GM19395 (cell line): Measurements from ENCODE around the gene RHOF.

Source experiments
- ATAC-seq: cut with Tn5 transposase; IDR thresholded peaks from one replicate; pipeline ENCODE4 v1.9.1; 2021; ENCODE audit warnings: mild to moderate bottlenecking, moderate library complexity; ENCODE audit not compliant: unreplicated experiment

The RHOF gene

DNA sequence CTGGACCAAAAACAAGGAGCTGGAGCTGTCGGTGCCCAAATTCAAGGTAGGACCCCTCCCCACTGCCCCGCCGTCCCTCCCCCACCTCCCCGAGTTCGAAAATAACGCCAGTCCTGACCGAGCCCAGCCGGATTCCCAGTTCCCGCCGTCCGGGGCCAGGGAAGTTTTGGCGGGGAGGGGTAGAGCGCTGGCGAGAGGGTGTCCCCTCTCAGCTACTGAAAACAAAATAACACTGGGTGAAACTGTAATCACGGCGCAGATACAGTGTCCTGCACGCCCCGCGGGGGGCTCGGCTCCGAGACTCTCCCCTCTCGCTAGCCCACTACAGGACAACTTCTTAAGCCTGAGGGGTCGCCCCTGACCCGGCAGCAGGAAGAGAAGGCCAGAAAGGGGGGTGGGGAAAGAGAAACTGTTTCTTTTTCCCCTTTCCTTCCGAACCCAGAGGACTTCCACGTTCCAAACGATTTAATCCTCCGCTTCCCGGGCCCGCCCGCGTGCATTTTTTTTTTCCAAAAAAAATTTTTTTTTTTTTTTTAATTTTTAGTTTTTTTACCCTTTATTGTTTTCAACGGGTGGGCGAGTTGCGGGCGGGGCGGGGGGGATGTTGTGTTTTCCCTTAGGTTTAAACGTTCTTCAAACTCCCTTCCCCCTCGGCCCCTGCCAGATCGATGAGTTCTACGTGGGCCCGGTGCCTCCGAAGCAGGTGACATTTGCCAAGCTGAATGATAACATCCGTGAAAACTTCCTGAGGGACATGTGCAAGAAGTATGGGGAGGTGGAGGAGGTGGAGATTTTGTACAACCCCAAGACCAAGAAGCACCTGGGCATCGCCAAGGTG is 11.9 kb upstream of the RHOF start:
- no peak for ATAC-seq

DNA sequence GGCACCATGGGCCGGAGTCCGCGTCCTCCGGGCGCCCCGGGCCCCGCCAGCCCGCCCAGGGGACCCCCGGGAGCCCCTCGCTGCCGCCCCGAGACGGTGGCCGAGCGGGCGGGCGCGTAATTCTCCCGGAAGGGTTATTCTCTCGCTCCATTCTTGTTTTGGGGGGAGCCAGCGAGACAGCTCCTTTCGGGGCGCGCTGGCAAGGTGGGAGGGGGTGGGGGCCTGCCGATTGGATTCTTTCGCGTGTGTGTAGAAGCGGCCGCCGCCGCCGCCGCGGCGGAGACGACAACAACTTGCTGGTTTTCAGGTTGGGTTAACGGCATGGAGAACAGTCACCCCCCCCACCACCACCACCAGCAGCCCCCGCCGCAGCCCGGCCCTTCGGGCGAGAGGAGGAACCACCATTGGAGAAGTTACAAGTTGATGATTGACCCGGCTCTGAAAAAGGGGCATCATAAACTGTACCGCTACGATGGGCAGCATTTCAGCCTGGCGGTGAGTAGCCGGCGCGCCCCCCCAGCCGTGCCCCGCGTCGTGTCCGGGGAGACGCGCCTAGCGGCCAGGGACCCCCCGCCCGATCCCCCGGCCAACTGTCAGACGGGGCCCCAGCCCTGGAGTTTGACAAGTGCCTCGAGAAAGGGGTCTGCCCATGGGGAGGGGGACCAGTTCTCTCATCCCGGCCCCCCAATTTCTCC is 11.1 kb upstream of the RHOF start:
- ATAC-seq, result no peak

DNA sequence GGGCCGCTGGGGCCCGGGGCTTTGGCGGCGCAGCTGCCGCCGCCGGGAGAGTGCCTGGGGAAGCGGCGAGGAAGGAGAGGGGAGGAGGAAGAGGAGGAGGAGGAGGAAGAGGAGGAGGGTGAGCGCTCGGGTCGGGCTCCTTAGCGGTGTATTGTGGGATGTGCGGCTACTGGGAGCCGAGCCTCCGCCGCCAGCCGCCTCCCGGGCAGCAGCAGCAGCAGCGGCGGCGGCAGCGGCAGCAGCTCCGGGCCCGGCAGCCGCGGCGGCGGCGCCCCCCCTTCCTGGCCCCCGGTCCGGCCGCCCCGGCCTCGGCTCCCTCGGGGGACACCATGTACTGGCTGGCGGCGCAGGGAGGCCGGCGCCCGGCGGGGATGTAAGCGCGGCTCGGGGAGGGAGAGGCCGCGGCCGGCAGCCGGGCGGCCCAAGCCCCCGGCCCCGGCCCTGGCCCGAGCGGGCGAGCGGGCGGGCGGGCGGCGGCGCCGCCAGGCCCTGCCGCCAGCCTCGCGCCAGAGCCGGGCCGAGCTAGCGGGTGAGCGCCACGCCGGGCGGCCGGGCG is 10.5 kb upstream of the RHOF start, which contains the start of gene SETD1B:
SETD1B (plus strand) TSS at position 149 of the 556 bp plus-strand sequence. CDS start 729 bp downstream, outside the sequence.
- no peak for ATAC-seq

DNA sequence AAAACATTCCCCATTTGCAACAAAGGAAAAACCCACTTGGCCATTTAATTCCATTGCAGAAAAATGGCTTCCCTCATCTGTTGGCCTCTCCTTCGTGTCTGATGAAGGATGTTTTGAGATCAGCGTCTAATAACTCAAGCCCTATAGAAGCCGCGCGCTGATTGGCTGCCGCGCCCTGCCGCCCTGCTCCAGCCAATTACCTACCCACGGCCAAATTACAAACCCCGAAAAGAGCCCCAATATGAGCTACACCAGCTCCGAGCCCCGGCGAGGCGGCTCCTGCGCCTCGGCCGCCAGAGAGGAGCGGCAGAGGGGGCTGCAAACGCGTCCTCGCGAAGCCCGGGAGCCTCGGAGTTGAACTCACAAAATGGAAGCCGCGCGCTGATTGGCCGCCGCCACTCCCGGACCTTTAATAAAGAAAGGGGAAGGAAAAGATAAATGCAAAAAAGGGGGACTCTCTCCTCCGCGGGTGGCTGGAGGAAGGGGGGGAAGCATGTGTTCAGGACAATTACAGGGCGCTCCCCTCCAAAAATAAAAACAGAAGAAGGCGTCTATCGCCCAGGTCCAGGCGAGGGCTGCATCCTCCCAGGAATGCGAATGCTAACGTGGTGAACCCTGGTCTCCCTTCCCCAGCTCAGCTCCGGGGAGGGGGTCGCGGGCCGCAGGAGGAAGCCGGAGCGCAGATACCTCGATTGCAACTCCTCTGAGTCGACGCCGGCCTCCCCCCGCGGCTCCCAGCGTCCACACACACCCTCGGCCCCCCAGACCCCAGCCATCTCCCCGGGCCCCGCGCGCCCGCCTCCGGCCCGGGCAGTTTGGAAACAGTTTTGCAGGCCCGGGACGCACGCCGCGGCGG is 9.6 kb upstream of the RHOF start:
- ATAC-seq, result peak; percentile 43

DNA sequence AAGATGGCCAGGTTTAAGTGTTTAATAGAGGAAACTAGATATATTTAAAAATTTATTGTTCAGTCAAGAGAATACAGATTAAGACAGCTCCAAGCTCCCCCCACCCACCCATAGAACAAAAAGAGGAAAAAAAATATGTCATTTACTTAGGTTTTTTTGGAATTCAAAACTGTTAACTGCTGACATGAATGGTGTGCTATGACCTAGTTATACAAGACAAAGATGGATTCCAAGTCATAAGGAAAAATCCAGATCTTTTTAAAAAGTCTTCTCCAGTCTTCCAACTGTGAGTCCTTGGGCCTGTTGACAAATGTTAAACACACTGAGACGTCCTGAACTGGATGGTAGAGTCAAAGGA is 9.0 kb upstream of the RHOF start:
- ATAC-seq, result no peak

DNA sequence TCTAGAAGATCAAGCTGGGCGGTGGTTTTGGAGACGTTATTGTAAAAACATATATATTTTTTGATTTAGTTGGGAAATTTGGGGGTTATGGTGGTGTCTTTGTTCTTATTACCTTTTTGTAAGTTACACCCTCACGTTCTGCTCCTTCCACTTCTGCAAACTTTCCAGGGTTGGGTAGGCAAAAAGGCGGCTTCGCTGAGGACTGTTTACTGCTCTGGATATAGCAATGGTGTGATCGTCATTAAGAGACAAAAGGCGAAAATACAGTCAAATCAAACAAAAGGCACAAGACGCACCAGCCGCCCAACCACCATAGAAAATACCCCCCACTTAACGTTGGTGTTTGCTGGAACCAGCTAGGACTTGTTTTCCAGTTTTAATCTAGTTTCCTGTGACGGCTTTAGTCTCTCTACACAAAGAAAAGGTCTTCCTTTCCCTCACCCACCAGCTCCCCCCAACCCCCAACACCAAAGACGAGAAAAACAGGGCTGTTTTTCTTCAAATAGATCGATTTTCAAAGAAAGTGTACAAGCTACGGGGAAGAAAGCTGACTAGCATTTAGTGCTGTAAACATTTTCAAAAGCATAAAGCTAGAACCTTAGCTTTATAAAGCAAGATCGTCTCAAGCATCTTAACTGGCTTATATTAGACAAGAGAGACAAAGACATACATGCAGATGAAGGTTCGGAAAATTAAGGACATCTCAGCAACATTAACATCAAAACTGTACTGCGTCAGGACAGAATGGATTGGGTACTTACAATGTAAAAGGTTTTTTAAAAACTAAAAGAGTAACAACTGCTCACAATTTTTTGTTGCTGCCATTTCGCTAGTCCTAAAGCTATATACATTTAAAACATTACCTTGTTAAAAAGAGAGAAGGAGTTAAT is 8.4 kb upstream of the RHOF start:
- ATAC-seq, result no peak

DNA sequence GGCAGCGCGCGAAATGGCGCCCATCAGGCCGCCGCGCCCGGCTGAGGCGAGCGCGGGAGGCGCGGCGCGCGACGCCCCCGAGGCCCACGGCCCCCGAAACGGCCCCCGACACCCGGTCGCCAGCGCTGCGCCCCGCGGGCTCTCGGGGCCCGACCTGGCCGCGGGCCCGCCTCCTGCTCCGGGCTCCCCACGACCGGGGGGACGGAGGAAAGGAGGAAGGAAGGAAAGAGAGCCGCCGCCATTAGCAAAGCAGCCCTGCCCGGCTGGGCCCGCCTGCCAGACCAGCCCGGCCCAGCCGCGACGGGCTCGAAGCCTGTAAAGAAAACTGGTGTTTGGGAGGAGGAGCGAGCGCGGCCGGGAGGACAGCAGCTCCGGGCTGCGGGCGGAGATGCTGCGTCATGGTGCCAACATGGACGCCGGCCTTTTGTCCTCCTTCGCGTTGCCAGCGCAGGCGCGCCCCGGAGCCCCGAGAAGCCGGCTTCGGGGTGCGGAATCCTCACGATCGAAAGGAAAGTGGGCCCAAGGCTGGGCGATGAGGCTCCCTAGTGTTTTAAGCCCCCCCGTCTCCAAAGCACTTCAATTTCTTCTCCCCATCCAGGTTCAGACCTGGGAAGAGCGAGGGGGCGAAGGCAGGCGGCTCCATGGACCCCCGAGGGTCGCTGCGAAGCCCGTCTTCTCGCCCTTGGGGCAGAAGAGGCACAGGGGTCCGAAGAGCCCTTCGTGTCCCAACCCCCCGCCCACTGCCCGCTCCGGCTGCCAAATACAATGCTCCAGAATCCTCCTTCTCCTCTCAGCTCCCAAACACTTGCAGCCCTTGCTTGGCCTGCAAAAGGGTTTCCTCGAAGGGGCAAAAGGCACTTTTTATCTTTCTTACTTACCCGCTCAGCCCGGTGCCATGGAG is 7.5 kb upstream of the RHOF start:
- ATAC-seq, result no peak

DNA sequence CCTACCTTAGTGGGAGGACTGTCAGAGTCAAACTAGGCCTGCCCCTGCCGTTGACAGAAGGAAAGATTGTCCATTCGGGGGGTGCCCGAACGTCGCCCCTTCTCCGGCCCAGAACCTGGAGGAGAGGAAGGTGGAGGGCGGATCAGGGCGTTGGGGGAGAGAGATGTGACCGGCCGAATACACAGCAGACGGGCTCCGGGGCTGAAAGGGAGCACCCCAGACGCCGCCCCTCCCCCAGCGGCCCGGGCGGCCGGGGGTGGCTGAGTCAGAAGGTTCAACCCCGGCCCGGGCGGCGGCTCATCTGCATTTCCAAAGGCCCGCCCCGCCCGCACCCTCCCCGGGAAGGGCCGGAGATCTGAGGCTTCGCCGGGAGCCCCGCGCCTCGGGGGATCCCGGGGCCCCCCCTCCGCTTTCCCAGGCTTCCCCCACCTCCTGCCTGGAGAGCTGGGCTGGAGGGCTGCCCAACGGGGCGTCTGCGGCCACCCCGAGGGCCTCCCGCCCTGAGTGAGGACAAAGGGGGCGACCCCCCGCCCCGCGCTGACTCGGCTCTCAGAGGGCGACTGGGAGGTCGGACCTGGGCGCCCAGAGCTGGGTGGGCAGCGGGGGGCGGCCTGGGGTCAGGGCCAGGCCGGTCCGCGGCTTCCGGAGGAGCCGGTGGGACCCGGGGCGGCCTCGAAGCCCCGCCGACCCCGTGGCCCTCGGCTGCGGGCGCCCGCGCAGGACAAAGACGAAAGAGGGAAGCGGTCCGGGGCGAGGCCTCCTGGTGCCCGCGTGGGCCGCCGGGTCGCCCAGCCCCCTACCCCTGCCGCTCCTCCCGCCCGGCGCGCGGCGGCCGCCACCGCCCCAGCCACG is 6.6 kb upstream of the RHOF start:
- ATAC-seq, result no peak

DNA sequence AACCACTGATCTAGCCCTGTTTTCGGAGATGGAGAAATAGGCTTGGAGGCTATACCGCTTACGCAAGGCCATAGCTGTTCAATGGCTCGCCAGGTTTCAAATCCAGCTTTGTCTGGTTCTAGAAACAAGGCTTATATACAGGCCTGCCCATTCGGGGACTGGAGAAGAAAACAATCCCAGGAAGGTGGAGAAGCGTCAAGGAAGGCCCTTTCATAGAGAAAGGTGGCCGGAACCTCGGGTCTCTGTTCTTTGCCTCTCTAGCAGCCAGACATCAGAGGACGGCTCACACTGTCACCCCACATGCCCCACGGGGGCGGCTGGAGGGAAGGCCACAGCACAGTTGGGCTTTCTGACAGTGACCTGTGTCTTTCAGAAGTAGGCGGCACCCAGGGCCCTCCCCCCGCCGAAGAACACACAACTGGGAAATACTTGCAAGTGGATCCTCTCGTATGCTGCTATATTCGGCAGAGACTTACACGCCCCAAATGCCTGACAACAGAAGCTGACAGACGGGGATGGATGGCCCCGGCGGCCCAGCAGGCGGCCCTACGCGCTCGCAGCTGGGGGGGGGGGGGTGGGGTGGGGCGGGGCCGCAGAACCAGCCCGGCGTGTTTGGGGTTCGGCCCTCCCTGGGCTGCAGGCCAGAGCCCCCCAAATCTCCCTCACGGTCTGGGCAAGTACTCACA is 5.8 kb upstream of the RHOF start:
- ATAC-seq, result no peak

DNA sequence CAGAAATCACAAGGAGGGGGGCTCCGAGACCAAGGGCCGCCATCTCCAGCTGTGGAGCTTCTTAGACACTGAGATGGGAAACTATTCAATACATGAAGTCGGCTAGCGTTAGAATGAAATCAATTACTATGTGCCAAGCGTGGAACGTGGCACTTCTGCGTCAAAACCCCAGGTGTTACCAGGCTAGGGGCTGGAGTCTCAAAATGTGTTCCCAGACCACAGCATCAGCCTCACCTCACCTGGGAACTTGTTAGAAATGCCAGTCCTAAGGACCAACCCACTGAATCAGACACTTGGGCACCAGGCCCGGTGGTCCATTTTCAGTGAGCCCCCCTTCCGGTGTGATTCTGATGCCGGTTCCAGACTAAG is 5.3 kb upstream of the RHOF start:
- no peak for ATAC-seq

DNA sequence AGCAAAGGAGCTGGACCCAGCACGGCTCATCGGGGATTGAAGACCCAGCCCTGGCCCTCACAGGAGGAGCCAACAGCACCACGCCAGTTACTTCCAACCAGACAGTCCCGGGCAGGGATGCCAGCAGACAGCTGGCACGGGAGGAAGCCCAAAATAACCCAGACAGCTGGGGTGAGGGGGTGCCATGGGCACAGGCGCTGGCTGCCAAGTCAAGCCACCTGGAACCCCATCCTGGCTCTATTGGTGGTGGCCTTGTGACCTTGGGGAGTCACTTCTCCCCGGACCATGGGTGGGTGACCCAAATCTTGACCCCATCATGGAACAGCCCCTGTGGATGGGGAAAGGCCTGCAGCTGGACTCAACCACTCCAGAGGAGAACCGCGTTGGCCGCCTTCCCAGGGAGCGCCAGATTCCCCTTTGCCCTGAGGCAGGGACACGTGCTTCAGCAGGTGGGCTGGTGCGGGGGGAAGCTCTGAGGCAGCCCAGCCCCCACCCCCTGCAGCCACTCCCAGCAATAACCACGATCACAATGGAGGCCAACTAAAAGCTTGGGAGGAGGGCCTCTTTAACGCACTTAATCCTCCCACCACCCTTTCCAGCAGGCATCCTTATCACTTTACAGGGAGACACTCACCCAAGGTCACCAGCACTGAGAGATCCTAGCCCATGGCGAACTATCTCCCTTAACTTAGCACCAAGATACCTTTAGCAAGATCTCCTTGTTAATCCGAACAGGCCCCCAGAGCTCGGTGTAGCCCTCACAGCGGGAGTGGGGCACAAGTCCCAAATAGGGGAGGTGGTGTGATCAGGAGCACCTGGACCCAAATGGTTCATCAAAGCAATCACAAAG is 4.7 kb upstream of the RHOF start:
- no peak for ATAC-seq

DNA sequence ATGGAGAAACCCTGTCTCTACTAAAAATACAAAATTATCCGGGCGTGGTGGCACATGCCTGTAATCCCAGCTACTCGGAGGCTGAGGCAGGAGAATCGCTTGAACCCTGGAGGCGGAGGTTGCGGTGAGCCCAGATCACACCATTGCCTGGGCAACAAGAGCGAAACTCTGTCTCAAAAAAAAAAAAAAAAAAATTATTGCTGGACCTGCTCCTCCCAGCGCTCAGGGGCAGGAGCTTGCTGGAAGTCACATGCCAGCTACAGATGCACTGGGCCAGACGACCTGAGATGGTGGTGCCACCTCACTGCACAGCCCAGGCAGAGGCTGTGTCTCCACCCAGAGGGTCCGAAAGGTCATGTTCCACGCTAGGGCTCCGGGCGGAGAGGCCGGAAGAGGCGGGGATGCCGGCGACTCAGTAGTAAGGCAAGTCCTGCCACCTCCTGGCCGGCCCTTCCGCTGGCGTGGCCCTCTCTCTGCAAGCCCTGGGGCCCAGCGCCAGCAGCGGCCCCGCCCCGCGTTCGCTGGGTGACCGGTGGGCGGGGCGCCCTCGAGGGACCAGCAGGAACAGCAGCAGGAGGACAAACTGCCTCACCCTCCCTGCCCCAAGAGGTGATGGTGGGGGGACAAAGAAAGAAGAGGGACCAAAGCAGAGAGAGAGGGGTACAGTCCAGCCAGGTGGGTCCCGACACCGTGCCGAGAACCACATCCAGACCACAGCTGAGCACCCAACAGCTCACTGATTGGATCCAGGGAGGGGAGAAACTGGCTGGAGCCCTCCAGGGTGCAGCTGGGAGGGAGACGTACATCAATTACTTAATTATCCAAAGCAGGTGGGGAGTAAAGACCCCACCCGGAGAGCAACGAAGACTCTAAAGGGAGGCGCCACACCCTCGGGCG is 3.6 kb upstream of the RHOF start:
- no peak for ATAC-seq

DNA sequence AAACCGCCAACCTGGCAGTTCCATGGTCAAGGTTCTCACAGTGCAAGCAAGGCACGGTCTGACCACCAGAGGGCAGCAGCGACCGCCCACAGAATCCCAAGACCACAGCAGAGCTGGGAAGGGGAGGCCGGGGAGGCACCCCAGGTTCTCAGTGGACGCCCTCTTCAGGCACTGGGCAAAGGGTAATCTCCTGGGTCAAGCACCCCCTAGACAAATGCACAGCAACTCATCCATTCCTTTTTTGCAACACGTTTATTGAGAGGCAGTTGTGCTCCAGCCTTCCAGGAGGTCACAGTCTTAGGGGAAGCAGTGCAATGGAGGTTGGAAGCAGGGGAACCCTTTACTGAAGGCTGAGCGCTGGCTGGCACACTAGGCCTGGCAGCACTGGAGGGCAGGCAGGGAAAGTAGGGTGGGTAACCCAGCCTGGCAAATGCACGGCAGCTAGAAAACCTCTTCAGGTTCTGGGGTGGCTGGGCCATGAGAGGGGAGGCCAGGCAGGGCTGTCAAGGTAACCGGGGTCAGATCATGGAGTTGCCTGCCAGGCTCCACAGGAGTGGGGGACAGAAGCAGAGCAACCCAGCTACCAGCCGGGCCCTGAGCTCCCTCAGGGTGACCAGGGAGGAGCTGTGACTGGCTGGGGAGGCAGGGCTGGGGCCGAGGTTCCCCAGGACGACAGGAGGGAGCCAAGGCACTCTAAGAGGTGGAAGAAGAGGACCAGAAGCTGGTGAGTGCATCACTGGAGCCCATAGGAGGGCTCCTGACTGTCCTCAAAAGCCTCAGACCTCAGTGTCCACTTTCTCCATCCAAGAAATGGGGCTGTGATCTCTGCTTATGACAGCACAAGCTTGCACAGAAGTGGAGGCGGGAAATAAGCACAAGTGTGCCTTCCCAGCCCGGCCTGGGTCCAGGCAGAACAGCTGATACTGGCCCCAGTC is 1.8 kb upstream of the RHOF start:
- no peak for ATAC-seq

DNA sequence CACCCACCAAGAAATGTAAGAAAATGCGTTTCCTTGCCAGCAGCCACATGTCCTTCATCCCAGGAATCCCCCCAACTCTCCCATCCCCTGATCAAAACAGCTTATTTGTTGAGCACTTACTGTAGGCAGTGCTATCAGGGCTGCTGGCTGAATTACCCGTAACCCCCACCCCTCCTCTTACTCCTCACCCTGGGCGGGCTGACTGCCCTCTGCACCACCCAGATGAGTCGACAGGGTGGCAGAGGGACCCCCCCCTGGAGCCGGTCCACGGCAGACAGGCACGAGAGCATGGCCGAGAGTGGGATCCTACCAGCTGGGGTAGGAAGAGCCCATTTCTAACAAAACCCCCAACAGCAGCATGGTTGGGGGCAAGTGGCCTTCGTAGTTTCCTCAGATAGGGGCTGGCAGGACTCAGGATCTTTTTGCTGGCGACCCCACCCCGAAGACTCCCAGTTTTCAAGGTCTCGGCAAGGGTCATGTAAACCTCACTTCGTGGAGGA is 1.1 kb upstream of the RHOF start:
- peak; percentile 4 for ATAC-seq
